ENCODE measurements around the gene SETD3.

SETD3 gene

GRCh38 chr14:99451234-99451633, 29.4 kb downstream of the SETD3 start:
- no peak for DNase-seq

GRCh38 chr14:99450266-99450665, 30.4 kb downstream of the SETD3 start:
- no peak for DNase-seq

GRCh38 chr14:99447739-99448138, 32.9 kb downstream of the SETD3 start:
- no peak for DNase-seq

GRCh38 chr14:99445931-99446330, 34.7 kb downstream of the SETD3 start:
- no peak for DNase-seq

GRCh38 chr14:99441918-99442317, 38.7 kb downstream of the SETD3 start:
- DNase-seq: no peak

GRCh38 chr14:99441157-99441870, 39.3 kb downstream of the SETD3 start:
- no peak for DNase-seq

- no peak for DNase-seq
These were observed 40.4 kb downstream of the SETD3 start for GRCh38 chr14:99440278-99440677.

- no peak for DNase-seq
These were observed 43.0 kb downstream of the SETD3 start for GRCh38 chr14:99437706-99438105.

- DNase-seq: no peak
These were observed 44.1 kb downstream of the SETD3 start for GRCh38 chr14:99436247-99437180.

- no peak for DNase-seq
These were observed 45.3 kb downstream of the SETD3 start for GRCh38 chr14:99435327-99435726.

- no peak for DNase-seq
These were observed 48.2 kb downstream of the SETD3 start for GRCh38 chr14:99432485-99432884.

- DNase-seq: no peak
These were observed 48.7 kb downstream of the SETD3 start for GRCh38 chr14:99431986-99432385.

- DNase-seq: no peak
These were observed 50.2 kb downstream of the SETD3 start for GRCh38 chr14:99430491-99430890.

- DNase-seq: no peak
These were observed 52.9 kb downstream of the SETD3 start for GRCh38 chr14:99427632-99428300.

GRCh38 chr14:99426813-99427346, 53.8 kb downstream of the SETD3 start:
- no peak for DNase-seq

GRCh38 chr14:99426265-99426664, 54.4 kb downstream of the SETD3 start:
- no peak for DNase-seq

GRCh38 chr14:99425272-99425681, 55.4 kb downstream of the SETD3 start:
- DNase-seq: no peak

GRCh38 chr14:99424306-99424877, 56.3 kb downstream of the SETD3 start:
- no peak for DNase-seq

GRCh38 chr14:99423434-99423833, 57.2 kb downstream of the SETD3 start:
- DNase-seq: no peak

- no peak for DNase-seq
These were observed 58.2 kb downstream of the SETD3 start for GRCh38 chr14:99422228-99423010.

GRCh38 chr14:99420711-99421110, 59.9 kb downstream of the SETD3 start:
- DNase-seq: no peak

GRCh38 chr14:99419905-99420304, 60.8 kb downstream of the SETD3 start:
- no peak for DNase-seq
